SKM-1 treated with dmso at 0.1 percent for 144 hours (cell line): ENCODE results near the gene HS3ST5.
"Not testable (repeated sequence)": the region's sequence is repeated elsewhere in the genome, so short reads cannot be mapped to it uniquely, and the experiment has no call there.

Experiments used
- DNase-seq: peaks from one replicate; lab custom pipeline; 2025; ENCODE audit not compliant: unreplicated experiment; lab: John Stamatoyannopoulos, UW

HS3ST5 gene

GRCh38 chr6:114339706-114340105, 3.1 kb downstream of the HS3ST5 start:
- no peak for DNase-seq

- no peak for DNase-seq
Measured at GRCh38 chr6:114334237-114334636, 8.6 kb downstream of the HS3ST5 start.

- no peak for DNase-seq
Measured at GRCh38 chr6:114327074-114327473, 15.7 kb downstream of the HS3ST5 start.

- no peak for DNase-seq
Measured at GRCh38 chr6:114323784-114324183, 19.0 kb downstream of the HS3ST5 start.

- no peak for DNase-seq
Measured at GRCh38 chr6:114319749-114320148, 23.1 kb downstream of the HS3ST5 start.

- DNase-seq, result no peak
Measured at GRCh38 chr6:114315831-114316595, 26.8 kb downstream of the HS3ST5 start.

GRCh38 chr6:114313816-114314215, 29.0 kb downstream of the HS3ST5 start:
- not testable (repeated sequence) for DNase-seq

GRCh38 chr6:114312931-114313330, 29.9 kb downstream of the HS3ST5 start:
- DNase-seq, result no peak

GRCh38 chr6:114310053-114310452, 32.8 kb downstream of the HS3ST5 start:
- no peak for DNase-seq

GRCh38 chr6:114304304-114304887, 38.4 kb downstream of the HS3ST5 start:
- DNase-seq, result no peak

- DNase-seq, result no peak
Measured at GRCh38 chr6:114301596-114302219, 41.1 kb downstream of the HS3ST5 start.

- DNase-seq, result no peak
Measured at GRCh38 chr6:114297135-114297534, 45.7 kb downstream of the HS3ST5 start.

- DNase-seq, result no peak
Measured at GRCh38 chr6:114292431-114292830, 50.4 kb downstream of the HS3ST5 start.

GRCh38 chr6:114291428-114291827, 51.4 kb downstream of the HS3ST5 start:
- no peak for DNase-seq

- DNase-seq, result no peak
Measured at GRCh38 chr6:114290864-114291263, 52.0 kb downstream of the HS3ST5 start.

- DNase-seq, result no peak
Measured at GRCh38 chr6:114288701-114289495, 53.9 kb downstream of the HS3ST5 start.

GRCh38 chr6:114287461-114287860, 55.4 kb downstream of the HS3ST5 start:
- no peak for DNase-seq

GRCh38 chr6:114286211-114286610, 56.6 kb downstream of the HS3ST5 start:
- DNase-seq, result no peak

- no peak for DNase-seq
Measured at GRCh38 chr6:114284281-114284680, 58.5 kb downstream of the HS3ST5 start.

GRCh38 chr6:114282292-114282691, 60.5 kb downstream of the HS3ST5 start:
- DNase-seq, result no peak

GRCh38 chr6:114281496-114281895, 61.3 kb downstream of the HS3ST5 start:
- no peak for DNase-seq
